HEK293 (cell line): Measurements from ENCODE around the gene C3orf52.

ENCODE experiments used
- CTCF ChIA-PET: fragments of 350-600 bp; formaldehyde crosslinking; extraction: SDS; loops from one replicate; lab custom pipeline; 2021; ENCODE audit warnings: antibody characterized with exemption; lab: Yijun Ruan, JAX
- POLR2A ChIA-PET: fragments of 300-600 bp; formaldehyde crosslinking; extraction: SDS; loops from one replicate; lab custom pipeline; 2020; ENCODE audit warnings: antibody characterized with exemption, inconsistent platforms; lab: Yijun Ruan, JAX
- H3K27ac ChIP-seq: fragments of 200-500 bp; sonication (Bioruptor generic); 2 replicates; pipeline ENCODE4 v1.5.1; 2014; ENCODE audit warnings: low read depth, low read length, control low read depth, inconsistent platforms; ENCODE audit errors: extremely low read depth
- H3K36me3 ChIP-seq, 2 experiments: fragments of 200-500 bp in 1 of 2; sonication (Bioruptor generic) in 1 of 2; 1 replicate in 1 of 2; 2 replicates in 1 of 2; pipeline ENCODE4 v1.5.1; 2014 to 2017; ENCODE audit warnings: inconsistent platforms in 2 of 2, low read length in 2 of 2; ENCODE audit not compliant: control insufficient read depth in 2 of 2, insufficient read depth in 1 of 2
- H3K4me1 ChIP-seq: fragments of 200-500 bp; sonication (Bioruptor generic); 2 replicates; pipeline ENCODE4 v1.5.1; 2014; ENCODE audit warnings: mild to moderate bottlenecking, low read length, inconsistent platforms; ENCODE audit not compliant: control insufficient read depth, insufficient read depth
- H3K4me3 ChIP-seq: 2 replicates; pipeline ENCODE4 v1.5.1; 2011; ENCODE audit warnings: low read depth, mild to moderate bottlenecking, control low read depth, low read length, moderate library complexity
- H3K9me3 ChIP-seq: fragments of 200-500 bp; sonication (Bioruptor generic); 2 replicates; pipeline ENCODE4 v1.5.1; 2014; ENCODE audit warnings: low read depth, low read length, inconsistent platforms; ENCODE audit not compliant: control insufficient read depth, insufficient read depth
- ATF2 ChIP-seq: fragments of 450-650 bp; formaldehyde crosslinking; IDR thresholded peaks from 2 replicates; pipeline ENCODE4 v1.5.1; 2016; ENCODE audit warnings: missing biosample characterization, missing genetic modification characterization, low read depth
- INSM2 ChIP-seq: fragments of 450-650 bp; formaldehyde crosslinking; IDR thresholded peaks from 2 replicates; pipeline ENCODE4 v1.5.1; 2016; ENCODE audit warnings: missing biosample characterization, missing genetic modification characterization
- MYNN ChIP-seq: fragments of 450-650 bp; formaldehyde crosslinking; IDR thresholded peaks from 2 replicates; pipeline ENCODE4 v1.5.1; 2016; ENCODE audit warnings: missing biosample characterization, missing genetic modification characterization, borderline replicate concordance
- MZF1 ChIP-seq: fragments of 450-650 bp; formaldehyde crosslinking; IDR thresholded peaks from 2 replicates; pipeline ENCODE4 v1.5.1; 2017; ENCODE audit warnings: missing biosample characterization, missing genetic modification characterization, borderline replicate concordance
- OSR2 ChIP-seq: fragments of 450-650 bp; formaldehyde crosslinking; IDR thresholded peaks from 2 replicates; pipeline ENCODE4 v1.5.1; 2016; ENCODE audit warnings: missing biosample characterization, missing genetic modification characterization
- OVOL3 ChIP-seq: fragments of 450-650 bp; formaldehyde crosslinking; IDR thresholded peaks from 2 replicates; pipeline ENCODE4 v1.5.1; 2016; ENCODE audit warnings: missing biosample characterization, missing genetic modification characterization
- PRDM10 ChIP-seq: fragments of 450-650 bp; formaldehyde crosslinking; IDR thresholded peaks from 2 replicates; pipeline ENCODE4 v1.5.1; 2016; ENCODE audit warnings: missing biosample characterization, missing genetic modification characterization
- SCRT1 ChIP-seq: fragments of 450-650 bp; formaldehyde crosslinking; IDR thresholded peaks from 2 replicates; pipeline ENCODE4 v1.5.1; 2016; ENCODE audit warnings: missing biosample characterization, missing genetic modification characterization, borderline replicate concordance
- ZBTB8A ChIP-seq: fragments of 450-650 bp; formaldehyde crosslinking; IDR thresholded peaks from 2 replicates; pipeline ENCODE4 v1.5.1; 2016; ENCODE audit warnings: missing biosample characterization, missing genetic modification characterization
- ZFP69B ChIP-seq: fragments of 450-650 bp; formaldehyde crosslinking; IDR thresholded peaks from 2 replicates; pipeline ENCODE4 v1.5.1; 2016; ENCODE audit warnings: missing biosample characterization, missing genetic modification characterization
- ZIC2 ChIP-seq: fragments of 450-650 bp; formaldehyde crosslinking; IDR thresholded peaks from 2 replicates; pipeline ENCODE4 v1.5.1; 2016; ENCODE audit warnings: missing biosample characterization, missing genetic modification characterization
- ZNF24 ChIP-seq: fragments of 450-650 bp; formaldehyde crosslinking; IDR thresholded peaks from 2 replicates; pipeline ENCODE4 v1.5.1; 2016; ENCODE audit warnings: missing biosample characterization, missing genetic modification characterization
- ZNF350 ChIP-seq: fragments of 450-650 bp; formaldehyde crosslinking; IDR thresholded peaks from 2 replicates; pipeline ENCODE4 v1.5.0; 2017; ENCODE audit warnings: missing biosample characterization, mild to moderate bottlenecking, missing genetic modification characterization
- ZNF366 ChIP-seq: fragments of 450-650 bp; formaldehyde crosslinking; conservative IDR thresholded peaks from 2 replicates; pipeline ENCODE4 v1.5.1; 2016; ENCODE audit warnings: missing biosample characterization, missing genetic modification characterization
- ZNF37A ChIP-seq: fragments of 450-650 bp; IDR thresholded peaks from 2 replicates; pipeline ENCODE4 v1.5.1; 2018; ENCODE audit warnings: missing biosample characterization, missing genetic modification characterization
- ZNF449 ChIP-seq: fragments of 450-650 bp; formaldehyde crosslinking; IDR thresholded peaks from 2 replicates; pipeline ENCODE4 v1.5.1; 2017; ENCODE audit warnings: missing biosample characterization, mild to moderate bottlenecking, missing genetic modification characterization, moderate library complexity
- ZNF501 ChIP-seq: fragments of 450-650 bp; formaldehyde crosslinking; IDR thresholded peaks from 2 replicates; pipeline ENCODE4 v1.5.1; 2016; ENCODE audit warnings: missing biosample characterization, missing genetic modification characterization
- ZNF558 ChIP-seq: fragments of 450-650 bp; formaldehyde crosslinking; IDR thresholded peaks from 2 replicates; pipeline ENCODE4 v1.5.1; 2016; ENCODE audit warnings: missing biosample characterization, missing genetic modification characterization
- ZNF580 ChIP-seq: fragments of 450-650 bp; formaldehyde crosslinking; IDR thresholded peaks from 2 replicates; pipeline ENCODE4 v1.5.1; 2016; ENCODE audit warnings: missing biosample characterization, missing genetic modification characterization
- ZNF585B ChIP-seq: fragments of 450-650 bp; formaldehyde crosslinking; IDR thresholded peaks from 2 replicates; pipeline ENCODE4 v1.5.1; 2016; ENCODE audit warnings: missing biosample characterization, missing genetic modification characterization
- ZNF621 ChIP-seq: fragments of 450-650 bp; formaldehyde crosslinking; IDR thresholded peaks from 2 replicates; pipeline ENCODE4 v1.5.1; 2017; ENCODE audit warnings: missing biosample characterization, missing genetic modification characterization
- ZNF639 ChIP-seq: fragments of 450-650 bp; formaldehyde crosslinking; IDR thresholded peaks from 2 replicates; pipeline ENCODE4 v1.5.1; 2016; ENCODE audit warnings: missing biosample characterization, missing genetic modification characterization
- ZNF664 ChIP-seq: fragments of 450-650 bp; formaldehyde crosslinking; IDR thresholded peaks from 2 replicates; pipeline ENCODE4 v1.5.1; 2016; ENCODE audit warnings: missing biosample characterization, missing genetic modification characterization
- ZNF707 ChIP-seq: fragments of 450-650 bp; formaldehyde crosslinking; IDR thresholded peaks from 2 replicates; pipeline ENCODE4 v1.5.1; 2016; ENCODE audit warnings: missing biosample characterization, missing genetic modification characterization
- ZNF776 ChIP-seq: fragments of 450-650 bp; formaldehyde crosslinking; IDR thresholded peaks from 2 replicates; pipeline ENCODE4 v1.5.0; 2017; ENCODE audit warnings: missing biosample characterization, missing genetic modification characterization, borderline replicate concordance
- ZSCAN16 ChIP-seq: fragments of 450-650 bp; formaldehyde crosslinking; IDR thresholded peaks from 2 replicates; pipeline ENCODE4 v1.5.1; 2016; ENCODE audit warnings: missing biosample characterization, missing genetic modification characterization
- TF ChIP-seq, protein P1 (sequence below): fragments of 450-650 bp; formaldehyde crosslinking; IDR thresholded peaks from 2 replicates; pipeline ENCODE4 v1.5.1; 2016; ENCODE audit warnings: missing biosample characterization, missing genetic modification characterization

The C3orf52 gene

DNA sequence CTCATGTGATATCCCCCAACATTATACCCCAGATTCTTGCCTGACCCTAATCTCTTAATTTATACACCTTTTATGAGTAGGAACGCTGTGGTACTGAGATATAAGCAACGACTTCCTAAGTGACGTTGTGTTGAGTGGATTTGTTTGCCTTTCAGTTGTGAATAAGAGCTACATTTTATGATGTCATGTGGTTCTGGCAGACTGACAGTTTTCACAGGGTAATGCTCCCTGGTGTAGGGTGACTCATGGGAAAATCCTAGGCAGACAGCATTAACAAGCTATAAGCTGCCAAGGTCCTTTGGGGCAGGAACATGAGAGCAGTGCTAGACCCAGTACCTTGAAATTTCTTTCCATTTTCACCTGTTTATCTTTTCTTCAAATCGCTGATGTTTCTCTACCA lies 11.2 kb downstream of the C3orf52 start (continued):
- TF ChIP-seq ZNF449 (tag by site-specific recombination) (no peak), ZNF37A (no peak), ZNF776 (tag by site-specific recombination) (no peak), MYNN (tag by site-specific recombination) (0 out of 2 replicates have a peak, but pooled peaks have one; percentile 25), ZNF639 (tag by site-specific recombination) (no peak), ZIC2 (tag by site-specific recombination) (no peak), MZF1 (tag by site-specific recombination) (no peak), ZNF621 (no peak), ZNF580 (tag by site-specific recombination) (0 out of 2 replicates have a peak, but pooled peaks have one; percentile 29), SCRT1 (tag by site-specific recombination) (no peak), PRDM10 (tag by site-specific recombination) (peak; percentile 74), ZBTB8A (tag by site-specific recombination) (no peak), ZNF350 (tag by site-specific recombination) (no peak)

DNA sequence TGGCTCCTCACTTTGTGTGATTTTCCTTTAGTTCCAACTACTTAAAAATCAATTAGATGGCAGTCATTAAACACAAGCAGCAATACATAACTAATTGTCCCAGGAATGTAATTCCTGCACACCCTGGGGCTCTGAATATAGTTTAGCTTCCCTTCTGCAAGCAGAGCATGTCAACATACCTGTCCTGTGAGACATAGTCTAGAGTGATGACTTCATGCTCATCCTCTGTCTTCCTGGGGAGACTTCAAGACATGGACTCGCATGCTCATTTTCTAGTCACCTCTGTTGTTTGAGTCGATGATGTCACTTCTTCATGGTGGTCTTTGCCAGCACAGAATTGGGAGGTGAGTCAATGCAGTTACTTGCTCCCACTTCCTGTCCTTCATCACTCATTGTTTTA lies 15.7 kb downstream of the C3orf52 start:
- CTCF ChIA-PET, result interaction anchor here (0.7 to 2.4 kb wide), 2 partner anchors 10 to 339 kb away, joined by 3 to 10 read pairs; no protein-coding TSS in a partner anchor
- POLR2A ChIA-PET, result no interaction called here
- peaks cover 10% of the 10 kb centered on the region; the same call in 1 of the 2 replicates for H3K4me1 ChIP-seq
- H3K4me3 ChIP-seq, result no peak overlapping the region
- H3K36me3 ChIP-seq, result peaks cover 0 to 35% of the 10 kb centered on the region in 2 experiments; a peak in 1 of 3 replicates
- no peak overlapping the region for H3K27ac ChIP-seq
- H3K9me3 ChIP-seq, result no peaks in the 10 kb centered on the region
- 0 out of 2 replicates have a peak, but pooled peaks have one; percentile 46 for TF ChIP-seq INSM2
- no peak for TF ChIP-seq ZNF585B
- peak; percentile 82 for TF ChIP-seq ZNF366
- no peak for TF ChIP-seq ZNF664
- TF ChIP-seq ZNF24 (tag by site-specific recombination), result no peak
- TF ChIP-seq, protein P1, sequence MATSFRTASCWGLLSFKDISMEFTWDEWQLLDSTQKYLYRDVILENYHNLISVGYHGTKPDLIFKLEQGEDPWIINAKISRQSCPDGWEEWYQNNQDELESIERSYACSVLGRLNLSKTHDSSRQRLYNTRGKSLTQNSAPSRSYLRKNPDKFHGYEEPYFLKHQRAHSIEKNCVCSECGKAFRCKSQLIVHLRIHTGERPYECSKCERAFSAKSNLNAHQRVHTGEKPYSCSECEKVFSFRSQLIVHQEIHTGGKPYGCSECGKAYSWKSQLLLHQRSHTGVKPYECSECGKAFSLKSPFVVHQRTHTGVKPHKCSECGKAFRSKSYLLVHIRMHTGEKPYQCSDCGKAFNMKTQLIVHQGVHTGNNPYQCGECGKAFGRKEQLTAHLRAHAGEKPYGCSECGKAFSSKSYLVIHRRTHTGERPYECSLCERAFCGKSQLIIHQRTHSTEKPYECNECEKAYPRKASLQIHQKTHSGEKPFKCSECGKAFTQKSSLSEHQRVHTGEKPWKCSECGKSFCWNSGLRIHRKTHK, result no peak
- TF ChIP-seq ATF2 (tag by site-specific recombination), result peak; percentile 76
- no peak for TF ChIP-seq ZFP69B (tag by site-specific recombination)
- no peak for TF ChIP-seq ZSCAN16 (tag by site-specific recombination)
- no peak for TF ChIP-seq ZNF707 (tag by site-specific recombination)
- TF ChIP-seq ZNF558 (tag by site-specific recombination), result peak; percentile 91
- peak; percentile 48; the same call in 1 of the 2 replicates for TF ChIP-seq OSR2 (tag by site-specific recombination)
- TF ChIP-seq ZNF501, result no peak
- no peak for TF ChIP-seq OVOL3 (tag by site-specific recombination)
